Endodermal cell (in vitro differentiated cells): ENCODE data around the gene DPP6. TPM values are rescaled to one million over a fixed set of nuclear protein-coding genes. Genes with fewer than 3 reads are reported as not detected.

Experiments
- DNase-seq: peaks from one replicate; pipeline ENCODE4 v3.0.0-alpha.2; 2017
- H3K27ac ChIP-seq: 2 replicates; pipeline ENCODE4 v1.5.1; 2013; ENCODE audit warnings: mild to moderate bottlenecking, low read depth, low read length, moderate library complexity
- H3K27me3 ChIP-seq: 2 replicates; pipeline ENCODE4 v1.6.1; 2013; ENCODE audit warnings: mild to moderate bottlenecking, low read length, moderate library complexity; ENCODE audit not compliant: insufficient read depth, control insufficient read depth, poor library complexity, severe bottlenecking
- H3K36me3 ChIP-seq: 2 replicates; pipeline ENCODE4 v1.7.0; 2013; ENCODE audit warnings: mild to moderate bottlenecking, low read length, moderate library complexity; ENCODE audit not compliant: control insufficient read depth, insufficient read depth
- H3K4me1 ChIP-seq: one replicate; pipeline ENCODE4 v1.7.0; 2013; ENCODE audit warnings: low read length; ENCODE audit not compliant: control insufficient read depth, insufficient read depth
- H3K4me3 ChIP-seq: 2 replicates; pipeline ENCODE4 v1.5.1; 2013; ENCODE audit warnings: mild to moderate bottlenecking, low read length, moderate library complexity
- H3K9ac ChIP-seq: 2 replicates; pipeline ENCODE4 v1.6.1; 2013; ENCODE audit warnings: mild to moderate bottlenecking, low read length, moderate library complexity; ENCODE audit not compliant: poor library complexity, severe bottlenecking; ENCODE audit errors: extremely low read depth
- H3K9me3 ChIP-seq: 2 replicates; pipeline ENCODE4 v1.6.1; 2013; ENCODE audit warnings: mild to moderate bottlenecking, low read length, moderate library complexity; ENCODE audit not compliant: control insufficient read depth
- H3K27ac Mint-ChIP-seq: 2 replicates; pipeline ENCODE4 v1.8.0; 2020; ENCODE audit warnings: mixed read lengths
- H3K27me3 Mint-ChIP-seq: 2 replicates; pipeline ENCODE4 v1.8.0; 2021; ENCODE audit warnings: mild to moderate bottlenecking, mixed read lengths; ENCODE audit not compliant: insufficient read depth
- H3K36me3 Mint-ChIP-seq: 2 replicates; pipeline ENCODE4 v1.8.0; 2020; ENCODE audit warnings: low read depth, mixed read lengths
- H3K4me1 Mint-ChIP-seq: 2 replicates; pipeline ENCODE4 v1.8.0; 2020; ENCODE audit warnings: mixed read lengths
- H3K4me3 Mint-ChIP-seq: 2 replicates; pipeline ENCODE4 v1.8.0; 2020; ENCODE audit warnings: mild to moderate bottlenecking, moderate library complexity, mixed read lengths
- H3K9me3 Mint-ChIP-seq: 2 replicates; pipeline ENCODE4 v1.8.0; 2020; ENCODE audit warnings: mild to moderate bottlenecking, mixed read lengths
- WGBS, 2 experiments: methylation state at CpG; one replicate each; pipeline versions ENCODE4 v1.1.5 to v1.1.7; 2013; ENCODE audit warnings: missing lambda C conversion rate in 2 of 2, mixed read lengths in 1 of 2; ENCODE audit not compliant: insufficient coverage in 1 of 2, insufficient read length in 1 of 2; 5-methylcytosine and 5-hydroxymethylcytosine counted together
- total RNA-seq, 2 donors: library from RNA; stranded (reverse); fragmentation: NEBNext Ultra II Directional in 1 of 2; extraction: Animal tissue kit (Norgen Biotek cat#: 25700) in 1 of 2; gene quantifications; 2 replicates in 1 of 2; 3 replicates in 1 of 2; pipeline ENCODE4 v1.2.1, GENCODE V29; 2021
- TF ChIP-seq, protein P1 (sequence below): fragments of 200-600 bp; sonication (generic); conservative IDR thresholded peaks from 2 replicates; pipeline ENCODE4 v1.5.0; 2021; ENCODE audit warnings: antibody characterized with exemption, mild to moderate bottlenecking

Gene DPP6
- total RNA-seq, 2 donors from 2014 or later: 1.7 to 3.0 TPM

DNA sequence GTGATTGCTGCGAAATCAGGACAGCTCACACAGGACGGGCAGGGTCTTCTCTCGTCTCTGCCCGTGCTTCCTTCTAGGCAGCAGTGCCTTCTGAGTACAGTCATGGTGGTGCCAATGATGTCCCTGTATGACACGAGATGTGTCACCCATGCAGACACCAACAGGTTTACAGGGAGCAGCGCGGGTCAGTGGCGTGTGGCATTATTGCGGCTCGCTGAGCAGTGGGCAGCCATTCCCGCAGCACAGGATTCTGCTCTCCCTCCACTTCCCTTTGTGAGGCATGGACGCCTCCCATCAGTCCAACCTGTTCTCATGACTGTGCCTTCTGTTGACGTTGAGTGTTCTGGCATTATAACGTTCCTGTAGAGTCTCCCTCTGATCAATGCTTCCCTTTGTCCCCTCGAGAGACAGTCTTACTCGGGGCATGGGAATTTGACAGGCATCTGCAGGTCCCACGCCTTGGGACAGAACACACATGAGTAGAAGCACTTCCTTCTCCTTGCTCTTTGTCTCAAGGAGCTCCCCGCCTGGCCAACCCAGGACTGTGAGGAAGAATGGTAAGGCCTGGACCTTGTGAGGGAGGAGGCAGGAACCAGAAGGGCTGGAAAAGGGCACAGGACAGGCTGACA is 731.2 kb downstream of the DPP6 start:
- TF ChIP-seq, protein P1, sequence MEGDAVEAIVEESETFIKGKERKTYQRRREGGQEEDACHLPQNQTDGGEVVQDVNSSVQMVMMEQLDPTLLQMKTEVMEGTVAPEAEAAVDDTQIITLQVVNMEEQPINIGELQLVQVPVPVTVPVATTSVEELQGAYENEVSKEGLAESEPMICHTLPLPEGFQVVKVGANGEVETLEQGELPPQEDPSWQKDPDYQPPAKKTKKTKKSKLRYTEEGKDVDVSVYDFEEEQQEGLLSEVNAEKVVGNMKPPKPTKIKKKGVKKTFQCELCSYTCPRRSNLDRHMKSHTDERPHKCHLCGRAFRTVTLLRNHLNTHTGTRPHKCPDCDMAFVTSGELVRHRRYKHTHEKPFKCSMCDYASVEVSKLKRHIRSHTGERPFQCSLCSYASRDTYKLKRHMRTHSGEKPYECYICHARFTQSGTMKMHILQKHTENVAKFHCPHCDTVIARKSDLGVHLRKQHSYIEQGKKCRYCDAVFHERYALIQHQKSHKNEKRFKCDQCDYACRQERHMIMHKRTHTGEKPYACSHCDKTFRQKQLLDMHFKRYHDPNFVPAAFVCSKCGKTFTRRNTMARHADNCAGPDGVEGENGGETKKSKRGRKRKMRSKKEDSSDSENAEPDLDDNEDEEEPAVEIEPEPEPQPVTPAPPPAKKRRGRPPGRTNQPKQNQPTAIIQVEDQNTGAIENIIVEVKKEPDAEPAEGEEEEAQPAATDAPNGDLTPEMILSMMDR: no peak
- Mint-ChIP-seq H3K27ac (no peak overlapping the region), H3K36me3 (no peaks in the 10 kb centered on the region), H3K4me3 (no peak overlapping the region), H3K27me3 (no peaks in the 10 kb centered on the region), H3K4me1 (no peaks in the 10 kb centered on the region), H3K9me3 (peaks cover 2% of the 10 kb centered on the region)
- H3K9ac ChIP-seq: no peak overlapping the region
- no peaks in the 10 kb centered on the region for H3K36me3 ChIP-seq
- H3K27me3 ChIP-seq: no peaks in the 10 kb centered on the region
- H3K9me3 ChIP-seq: no peaks in the 10 kb centered on the region
- H3K4me1 ChIP-seq: no peaks in the 10 kb centered on the region
- H3K4me3 ChIP-seq: no peak overlapping the region
- 89 to 90% methylated on average over 10 to 18 of the region's 18 CpGs for WGBS, 2 experiments
- no peak for DNase-seq
- no peak overlapping the region for H3K27ac ChIP-seq

DNA sequence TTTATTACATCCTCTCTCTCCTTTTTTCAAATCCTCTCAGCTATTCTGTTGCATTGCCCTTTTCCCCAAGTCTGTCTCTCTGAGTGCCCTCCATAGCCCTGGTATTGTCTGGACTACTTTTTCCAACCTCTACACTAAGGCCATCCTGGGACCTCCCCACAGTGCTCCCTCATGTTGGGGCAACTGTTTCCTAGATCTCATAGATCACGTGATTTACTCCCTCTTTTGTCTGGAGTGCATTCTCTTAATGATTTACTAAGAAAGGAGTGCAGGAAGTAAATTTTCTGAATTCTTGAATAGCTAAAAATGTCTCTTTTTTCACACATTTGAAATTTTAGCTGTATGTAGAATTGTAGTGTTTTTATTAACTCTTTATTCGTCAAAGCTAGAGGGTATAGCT is 733.7 kb downstream of the DPP6 start:
- no peaks in the 10 kb centered on the region for H3K9me3 ChIP-seq
- H3K36me3 ChIP-seq: no peaks in the 10 kb centered on the region
- H3K27ac ChIP-seq: no peak overlapping the region
- H3K4me3 ChIP-seq: no peak overlapping the region
- no peak for DNase-seq
- TF ChIP-seq, protein P1: no peak
- no peak overlapping the region for H3K9ac ChIP-seq
- H3K4me1 ChIP-seq: no peaks in the 10 kb centered on the region
- H3K27ac Mint-ChIP-seq: no peak overlapping the region
- no peaks in the 10 kb centered on the region for H3K36me3 Mint-ChIP-seq
- peaks cover 12% of the 10 kb centered on the region for H3K9me3 Mint-ChIP-seq
- no peaks in the 10 kb centered on the region for H3K27me3 ChIP-seq
- 92 to 100% methylated on average over 1 to 2 of the region's 2 CpGs for WGBS, 2 experiments
- H3K4me1 Mint-ChIP-seq: no peaks in the 10 kb centered on the region
- peaks cover 1% of the 10 kb centered on the region for H3K27me3 Mint-ChIP-seq
- H3K4me3 Mint-ChIP-seq: no peak overlapping the region

DNA sequence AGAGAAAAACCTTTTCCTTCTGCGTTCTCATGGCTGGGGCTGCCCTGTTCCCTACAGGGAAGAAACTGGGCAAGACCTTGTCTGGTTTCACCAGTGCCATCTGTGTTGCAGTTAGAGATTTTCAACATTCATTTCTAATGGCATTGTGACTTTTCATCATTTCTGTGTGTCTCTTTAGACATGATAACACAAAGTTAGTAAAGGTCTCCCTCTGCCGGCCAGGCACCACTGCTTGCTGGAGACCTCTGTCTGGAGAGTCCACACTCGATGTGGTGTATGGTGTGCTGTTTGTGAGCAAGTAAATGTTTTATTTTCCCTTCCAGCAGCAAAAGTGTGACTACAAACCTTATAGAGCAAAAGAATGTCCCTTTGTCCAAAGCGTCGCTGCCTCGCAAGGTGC is 737.2 kb downstream of the DPP6 start:
- TF ChIP-seq, protein P1: peak; percentile 69
- Histone ChIP-seq H3K27me3 (no peaks in the 10 kb centered on the region), H3K27ac (no peak overlapping the region), H3K4me3 (no peak overlapping the region), H3K9ac (no peak overlapping the region), H3K9me3 (no peaks in the 10 kb centered on the region), H3K4me1 (no peaks in the 10 kb centered on the region), H3K36me3 (no peaks in the 10 kb centered on the region)
- H3K9me3 Mint-ChIP-seq: peaks cover 12% of the 10 kb centered on the region
- H3K27ac Mint-ChIP-seq: no peak overlapping the region
- no peak overlapping the region for H3K4me3 Mint-ChIP-seq
- WGBS, 2 experiments: 70 to 77% methylated on average over 6 of the region's 6 CpGs
- H3K27me3 Mint-ChIP-seq: peaks cover 16% of the 10 kb centered on the region
- no peaks in the 10 kb centered on the region for H3K4me1 Mint-ChIP-seq
- no peaks in the 10 kb centered on the region for H3K36me3 Mint-ChIP-seq
- DNase-seq: peak; percentile 75
